Measurements from ENCODE around the gene ADGRB2.

The ADGRB2 gene

DNA sequence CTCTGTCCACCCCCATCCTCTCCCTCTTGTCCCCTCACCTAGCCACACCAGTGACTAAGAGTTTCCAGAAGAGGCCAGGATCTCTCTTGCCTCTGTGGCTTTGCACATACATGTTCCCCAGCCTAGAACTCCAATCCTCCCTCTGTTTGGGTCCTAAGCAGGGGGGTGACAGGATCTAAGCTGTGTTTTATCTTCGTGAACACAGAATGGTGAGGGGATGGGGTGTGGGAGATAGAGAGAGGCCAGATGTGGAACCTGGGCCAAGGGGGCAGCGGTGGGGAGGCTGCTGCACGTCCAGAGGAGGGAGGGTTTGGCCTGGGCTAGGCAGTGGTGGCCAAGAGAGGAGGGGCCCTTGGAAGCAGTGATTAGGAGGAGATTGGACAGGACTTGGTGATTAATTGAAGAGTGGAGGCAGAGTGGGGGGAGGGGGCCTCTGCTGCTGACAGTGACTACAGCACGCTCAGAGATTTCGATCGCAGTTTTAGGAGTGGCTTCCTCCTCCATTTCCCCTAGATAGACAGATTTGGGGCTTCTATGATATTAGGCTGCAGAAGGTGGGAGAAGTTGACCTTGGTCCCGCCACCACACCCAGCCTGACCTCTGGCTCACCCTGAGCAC lies 17.1 kb upstream of the ADGRB2 start:
- DNase-seq = no peak

DNA sequence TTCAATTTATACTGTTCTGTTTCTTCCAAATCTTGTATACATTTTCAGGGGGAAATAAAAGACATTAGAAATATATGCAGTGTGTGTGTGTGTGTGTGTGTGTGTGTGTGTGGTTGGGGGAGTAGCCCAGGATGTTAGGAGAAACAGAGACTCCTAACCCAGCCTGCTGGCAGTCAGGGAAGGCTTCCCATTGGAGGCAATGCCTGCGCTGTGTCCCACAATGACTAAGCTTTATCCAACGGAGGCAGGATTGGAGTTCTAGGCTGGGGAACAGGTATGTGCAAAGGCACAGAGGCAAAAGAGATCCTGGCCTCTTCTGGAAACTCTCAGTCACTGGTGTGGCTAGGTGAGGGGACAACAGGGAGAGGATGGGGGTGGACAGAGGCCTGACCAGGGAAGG lies 16.5 kb upstream of the ADGRB2 start:
- DNase-seq = no peak

DNA sequence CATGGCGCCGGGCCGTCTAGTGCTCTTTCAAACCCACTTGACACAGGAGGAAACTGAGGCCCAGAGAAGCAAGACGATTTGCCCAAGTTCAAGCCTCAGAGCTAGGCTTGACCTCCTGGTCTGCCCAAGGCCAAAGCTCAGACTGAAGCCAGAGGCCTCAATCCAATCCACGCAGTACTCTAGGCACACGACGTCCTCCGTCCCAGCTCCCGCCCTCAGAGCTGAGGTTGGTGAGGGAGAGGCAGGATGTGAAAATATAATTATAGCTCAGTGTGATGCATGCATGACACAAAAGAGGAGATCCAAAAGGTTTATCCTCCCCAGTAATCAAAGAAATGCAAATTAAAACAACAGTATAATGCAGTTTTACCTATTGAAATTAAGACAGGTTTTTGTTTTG lies 15.5 kb upstream of the ADGRB2 start:
- DNase-seq = no peak

DNA sequence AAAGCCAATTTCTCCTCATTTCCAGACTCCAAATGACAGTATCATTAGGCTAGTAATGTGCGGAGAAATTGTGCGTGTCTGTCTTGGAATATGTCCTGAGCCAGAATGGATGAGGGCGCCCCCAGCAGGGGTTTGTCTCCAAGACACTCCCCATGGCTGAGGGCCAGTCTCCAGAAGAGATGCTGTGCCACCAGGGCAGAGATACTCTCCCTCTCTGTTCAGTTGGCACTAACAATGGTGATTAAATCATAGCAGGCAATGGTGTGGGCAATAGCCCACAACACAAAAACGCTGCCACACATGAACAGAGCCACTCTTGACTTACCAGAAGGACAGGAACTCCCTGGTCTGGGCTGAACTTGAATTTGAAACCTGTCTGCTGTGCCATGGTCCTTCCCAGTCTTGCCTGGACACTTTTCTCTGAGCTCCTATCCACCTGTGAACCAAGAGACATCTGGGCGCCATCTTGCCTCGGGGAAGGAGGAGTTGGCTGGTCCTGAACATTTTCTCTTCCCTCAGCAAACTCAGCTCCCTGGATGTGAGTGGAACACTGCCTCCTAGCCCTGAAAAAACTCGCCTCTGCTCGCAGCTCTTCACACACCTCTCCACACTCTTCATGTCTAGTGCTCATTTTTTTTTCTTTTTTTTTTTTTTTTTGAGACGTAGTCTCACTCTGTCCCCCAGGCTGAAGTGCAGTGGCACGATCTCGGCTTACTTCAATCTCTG lies 14.8 kb upstream of the ADGRB2 start:
- DNase-seq = no peak

- DNase-seq = no peak
Measured at GRCh38 chr1:31776516-31776915, 12.4 kb upstream of the ADGRB2 start.

DNA sequence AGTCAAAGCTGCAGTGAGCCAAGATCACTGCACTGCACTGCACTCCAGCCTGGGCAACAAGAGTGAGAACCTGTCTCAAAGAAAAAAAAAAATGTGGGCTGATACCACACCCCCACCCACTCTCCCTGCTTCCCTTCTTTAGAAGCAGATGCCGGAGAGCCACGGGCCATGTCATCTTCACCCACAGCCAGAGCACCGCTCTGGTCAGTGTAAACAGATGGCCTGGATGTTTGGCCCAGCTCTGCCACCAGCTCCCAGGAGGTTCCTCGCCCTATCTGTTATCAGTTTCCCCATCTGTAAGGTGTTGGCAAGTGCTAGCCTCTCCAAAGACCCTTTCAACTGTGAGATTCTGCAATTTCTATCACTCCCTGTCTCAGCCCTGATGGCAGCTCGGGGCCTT lies 11.9 kb upstream of the ADGRB2 start:
- DNase-seq = no peak

DNA sequence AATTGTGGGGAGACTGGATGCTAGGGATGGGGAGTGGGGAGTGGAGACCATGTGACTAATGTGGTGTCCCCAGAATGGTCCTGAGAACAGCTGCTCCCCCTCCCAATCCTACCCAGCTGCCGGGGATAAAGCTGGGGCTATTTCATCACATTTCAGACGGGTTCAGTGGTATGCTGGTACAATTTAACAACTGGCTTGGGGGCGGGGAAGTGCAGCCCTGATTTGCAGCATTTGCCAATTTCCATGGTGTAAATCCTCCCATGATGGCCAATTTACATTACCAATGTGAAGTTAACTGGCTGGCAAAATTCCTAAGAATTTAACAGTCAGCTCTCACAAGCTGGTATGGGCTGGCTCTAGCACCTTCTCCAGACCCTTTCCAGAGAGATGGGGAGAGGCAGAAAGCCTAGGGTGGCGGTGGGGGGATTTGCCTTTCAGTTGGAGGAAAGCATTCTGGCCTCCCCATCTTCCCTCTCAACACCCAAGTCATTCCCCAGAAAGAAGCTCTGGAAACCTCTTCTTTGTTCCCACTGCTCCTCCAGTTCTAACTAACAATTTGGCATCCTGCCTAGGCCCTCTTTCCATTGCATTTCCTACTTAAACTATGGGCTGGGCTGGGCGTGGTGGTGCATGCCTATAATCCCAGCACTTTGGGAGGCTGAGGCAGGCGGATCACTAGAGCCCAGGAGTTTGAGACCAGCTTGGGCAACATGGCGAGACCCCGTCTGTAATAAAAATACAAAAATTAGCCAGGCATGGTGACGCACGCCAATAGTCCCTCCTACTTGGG lies 11.3 kb upstream of the ADGRB2 start:
- DNase-seq = no peak

DNA sequence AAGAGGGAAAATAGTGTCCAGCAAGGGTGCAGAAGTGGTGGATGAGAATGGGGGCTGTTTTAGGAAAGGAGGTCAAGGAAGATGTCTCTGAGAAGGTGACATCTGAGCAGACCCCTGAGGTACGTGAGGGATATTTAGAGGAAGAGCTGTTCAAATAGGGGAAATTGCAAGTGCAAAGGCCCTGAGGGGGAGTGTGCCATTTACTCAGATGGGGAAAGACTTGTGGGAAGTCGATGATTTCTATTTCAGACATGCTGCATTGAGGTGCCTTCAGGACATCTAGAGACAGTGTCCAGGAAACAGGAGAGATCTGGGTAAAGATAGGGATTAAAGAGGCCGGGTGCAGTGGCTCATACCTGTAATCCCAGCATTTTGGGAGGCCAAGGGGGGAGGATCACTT lies 10.4 kb upstream of the ADGRB2 start:
- DNase-seq = no peak

- no peak for DNase-seq
Measured at GRCh38 chr1:31773861-31774260, 9.7 kb upstream of the ADGRB2 start.

GRCh38 chr1:31772669-31773248 lies 8.6 kb upstream of the ADGRB2 start:
- DNase-seq = no peak

- no peak for DNase-seq
Measured at GRCh38 chr1:31771891-31772668, 7.9 kb upstream of the ADGRB2 start.

GRCh38 chr1:31769720-31770390 lies 5.7 kb upstream of the ADGRB2 start:
- no peak for DNase-seq

- DNase-seq = no peak
Measured at GRCh38 chr1:31768939-31769704, 5.0 kb upstream of the ADGRB2 start.

DNA sequence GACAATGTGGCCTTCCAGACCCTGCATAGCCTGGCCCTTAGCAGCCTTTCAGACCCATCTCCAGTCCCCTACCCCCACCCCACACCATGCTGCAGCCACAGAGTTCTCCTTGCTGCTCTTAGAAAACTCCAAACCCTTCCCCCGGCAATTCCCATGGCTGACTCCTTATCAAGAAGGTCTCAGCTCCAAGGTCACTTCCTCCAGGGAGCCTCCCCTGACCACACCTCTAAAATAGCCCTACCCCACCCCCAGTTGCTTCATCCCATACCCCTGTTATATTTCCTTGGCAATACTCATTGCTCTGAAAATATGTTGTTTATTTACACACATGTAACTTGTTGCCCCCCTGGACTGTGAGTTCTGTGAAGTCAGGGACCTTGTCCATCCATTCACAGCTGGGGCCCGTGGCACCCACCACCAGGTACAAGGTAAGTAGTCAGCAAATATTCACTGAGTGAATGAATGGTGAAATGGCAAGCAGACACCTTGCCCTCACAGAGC lies 4.3 kb upstream of the ADGRB2 start:
- DNase-seq = no peak

DNA sequence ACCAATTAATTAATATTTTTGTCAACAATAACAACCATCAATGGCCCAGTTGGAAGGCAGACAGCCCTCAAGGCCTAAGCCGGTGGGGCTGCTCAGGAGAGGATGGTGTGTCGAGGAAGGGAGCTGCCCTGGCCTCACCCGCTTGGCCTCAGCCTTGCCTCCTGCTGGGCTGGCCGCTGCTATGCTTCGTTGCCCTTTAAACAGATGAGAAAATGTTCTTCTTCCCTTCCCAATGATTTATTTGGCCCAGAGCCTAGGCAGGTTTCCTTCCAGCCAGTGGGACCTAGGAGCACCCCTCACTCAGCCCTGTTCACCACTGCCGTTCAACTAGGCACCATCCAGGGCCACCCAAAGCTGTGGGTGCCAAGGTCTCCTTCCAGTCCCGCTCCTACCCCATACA lies 3.1 kb upstream of the ADGRB2 start:
- DNase-seq = no peak

- DNase-seq = no peak
Measured at GRCh38 chr1:31765516-31765915, 1.4 kb upstream of the ADGRB2 start.

DNA sequence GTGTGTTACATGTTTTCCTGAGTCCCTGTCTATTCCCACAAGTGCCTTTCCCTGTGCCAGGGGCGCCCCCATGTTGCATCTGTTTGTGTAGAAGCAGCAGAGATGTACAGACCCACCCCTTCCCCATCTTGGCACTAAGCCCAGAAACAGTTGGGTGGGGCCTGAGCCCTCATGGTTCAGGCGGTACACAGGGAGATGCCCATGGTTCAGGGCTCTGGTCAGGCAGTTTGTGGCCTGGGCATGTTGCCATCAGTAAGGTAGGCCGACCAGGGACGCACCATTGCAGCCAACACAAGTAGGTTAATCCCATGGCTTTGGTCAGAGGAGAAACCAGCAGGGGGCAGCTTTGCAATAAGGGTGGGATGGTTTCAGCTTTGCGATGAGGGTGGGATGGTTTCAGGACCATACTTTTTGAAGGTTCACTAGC lies 914 bp upstream of the ADGRB2 start:
- DNase-seq = no peak

GRCh38 chr1:31763671-31764311 lies 349 bp downstream of the ADGRB2 start:
- no peak for DNase-seq

DNA sequence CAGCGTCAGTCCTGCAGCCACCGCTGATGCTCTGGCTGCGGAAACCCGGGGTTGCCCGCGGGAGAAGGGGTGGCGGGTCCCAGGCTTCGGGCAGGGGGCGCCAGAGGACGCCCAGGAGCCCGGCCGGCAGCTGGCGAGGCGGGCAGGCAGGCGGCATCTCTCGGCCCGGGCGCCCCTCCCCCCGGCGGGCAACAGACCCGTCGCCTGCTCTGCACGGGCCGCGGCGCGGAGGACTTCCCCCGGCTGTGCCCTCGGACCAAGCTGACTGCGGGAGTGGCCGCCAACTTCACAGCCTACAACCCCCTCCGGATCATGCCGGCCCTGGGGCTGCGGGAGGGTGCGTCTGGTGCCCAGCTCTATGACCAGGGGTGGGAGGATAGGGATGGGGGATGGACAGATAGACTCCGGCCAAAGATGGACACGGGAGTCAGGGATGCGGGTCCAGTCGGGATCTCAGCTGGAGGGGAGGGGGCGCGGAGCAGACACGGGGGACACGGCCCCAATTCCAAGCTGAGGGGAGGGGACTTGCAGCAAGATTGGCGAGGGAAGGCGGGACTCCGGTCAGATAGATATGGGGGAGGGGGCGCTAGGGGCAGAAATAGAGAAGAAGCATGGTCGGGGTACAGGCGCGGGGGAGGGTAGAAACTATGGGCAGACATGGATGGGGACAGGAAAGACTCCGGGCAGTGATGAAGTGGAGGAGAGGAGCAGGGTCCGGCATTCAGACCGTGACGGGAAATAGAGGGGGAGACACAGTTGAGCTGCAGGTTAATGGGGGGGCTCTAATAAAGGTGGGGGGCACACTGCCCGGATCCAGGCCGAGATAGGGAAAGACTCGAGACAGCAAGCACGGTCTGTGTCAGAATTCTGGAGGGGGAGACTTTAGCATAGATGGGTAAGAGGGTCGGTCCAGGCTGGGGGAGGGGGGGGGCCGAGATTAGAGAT lies 1.1 kb downstream of the ADGRB2 start:
- DNase-seq = peak; percentile 52
